Heart right ventricle (tissue), 16 donors: Measurements from ENCODE around the gene DUS4L. TPM values are rescaled to one million over a fixed set of nuclear protein-coding genes. Genes with fewer than 3 reads are reported as not detected.

Experiments used
- ATAC-seq, 8 donors: fragments of 200-7000 bp; cut with Tn5 transposase; one replicate each; pipeline ENCODE4 v1.9.1; 2020; ENCODE audit warnings: mild to moderate bottlenecking in 8 of 8, moderate library complexity in 8 of 8, moderate number of reproducible peaks in 1 of 8
- DNase-seq, 2 donors: peaks; one replicate each; pipeline ENCODE4 v3.0.0-alpha.2; 2020
- H3K27ac ChIP-seq, 10 donors: fragments of 200-600 bp; sonication (generic) in 2 of 10; one replicate each; pipeline versions ENCODE4 v1.5.0 to v1.8.0; 2020 to 2022; ENCODE audit warnings: mild to moderate bottlenecking in 3 of 10
- H3K27me3 ChIP-seq, 7 donors: fragments of 200-600 bp; one replicate each; pipeline ENCODE4 v1.8.0; 2021 to 2022; ENCODE audit warnings: mild to moderate bottlenecking in 2 of 7
- H3K36me3 ChIP-seq, 9 donors: fragments of 200-600 bp; sonication (generic) in 1 of 9; one replicate each; pipeline versions ENCODE4 v1.5.0 to v1.8.0; 2020 to 2022; ENCODE audit warnings: mild to moderate bottlenecking in 2 of 9
- H3K4me1 ChIP-seq, 9 donors: fragments of 200-600 bp; sonication (generic) in 1 of 9; one replicate each; pipeline versions ENCODE4 v1.5.0 to v1.8.0; 2020 to 2022; ENCODE audit warnings: mild to moderate bottlenecking in 4 of 9
- H3K4me3 ChIP-seq, 10 donors: fragments of 200-600 bp; sonication (generic) in 2 of 10; one replicate each; pipeline versions ENCODE4 v1.5.0 to v1.8.0; 2020 to 2022; ENCODE audit warnings: mild to moderate bottlenecking in 7 of 10, moderate library complexity in 2 of 10
- H3K9me3 ChIP-seq, 11 donors: fragments of 200-600 bp in 10 of 11; sonication (generic) in 2 of 11; one replicate each; pipeline versions ENCODE4 v1.5.0 to v1.8.0; 2013 to 2022; ENCODE audit warnings: mild to moderate bottlenecking in 2 of 11, control low read depth in 1 of 11, moderate library complexity in 1 of 11
- CTCF ChIP-seq, 9 donors: fragments of 200-600 bp; sonication (generic) in 2 of 9; IDR thresholded peaks; one replicate each; pipeline versions ENCODE4 v1.5.0 to v1.8.0; 2021 to 2022; ENCODE audit warnings: antibody characterized with exemption in 9 of 9, mild to moderate bottlenecking in 5 of 9, moderate library complexity in 1 of 9
- WGBS, 2 donors: extraction: QIAGEN DNeasy Blood & Tissue Kit; methylation state at CpG; one replicate each; pipeline ENCODE4 v1.1.7; 2013; ENCODE audit warnings: inconsistent platforms in 1 of 2; 5-methylcytosine and 5-hydroxymethylcytosine counted together
- intact Hi-C, 10 donors: fragments of 100-400 bp; cut with DNase I; formaldehyde crosslinking; loops; one replicate each; pipeline versions ENCODE4 v1.11.1 to v1.14.2; 2022
- polyA plus RNA-seq, 2 donors: library from polyadenylated mRNA; stranded (reverse); fragments of 200-250 nt; gene quantifications; one replicate each; pipeline ENCODE4 v1.2.3, GENCODE V29; 2013
- total RNA-seq, 10 donors: library from RNA; stranded (reverse); fragmentation: NEBNext Ultra II Directional in 3 of 10; extraction: Animal tissue kit (Norgen Biotek cat#: 25700) in 3 of 10; gene quantifications; one replicate each; pipeline versions ENCODE4 v1.2.1 to v1.2.4, GENCODE V29; 2021 to 2023
- donor health status: Arrhythmogenic right ventricular cardiomyopathy.
- donor health status: ischemic (EF 13 %, LVEDD 7.1; RV severe dilation, severe dysfunction).
- donor health status: healthy with polysubstance abuse.
- donor health status: DM: no; HTN: yes; CAD: no.
- donor health status: DM: no; HTN: no; CAD: no.
- donor health status: ischemic (EF 25% LVEDD 6.9; RV normal size, moderate dysfunction).
- donor health status: ischemic (EF 25% LVEDD 5.7; RV mildly dilated, moderate dysfunction).
- donor health status: healthy.
- donor health status: DM: yes; HTN: yes; CAD: no.
- donor health status: Ischemic cardiomyopathy.
- donor health status: ischemic (EF 35%, LVEDD 5.7; RV mildly dilated, moderate dysfunction).
- donor health status: nonischemic (EF 11% LVEDD 7.7; RV severe dilation, severe dysfunction).
- donor health status: DM: yes; HTN: yes; CAD: no.
- donor health status: PGD.
- donor health status: ischemic (EF 29% LVEDD 5.4; RV normal size, mild dysfunction).
- donor health status: nonischemic (EF 23%, LVEDD 6.1; RV moderate dilation, normal function).

DUS4L gene
- total and polyA plus RNA-seq, 12 donors, result 3.0 to 10.6 (median 8.9) TPM

GRCh38 chr7:107596881-107597581 is 33.3 kb downstream of the DUS4L start:
- intact Hi-C loops, result no loop called here
- Histone ChIP-seq H3K9me3 (no peaks in the 10 kb centered on the region), H3K4me3 (no peak overlapping the region), H3K27me3 (no peaks in the 10 kb centered on the region), H3K4me1 (peaks cover 0 to 47% (median 38%) of the 10 kb centered on the region in 9 donors), H3K36me3 (peaks cover 0 to 84% (median 19%) of the 10 kb centered on the region in 9 donors), H3K27ac (peak overlapping the region in 7 of 10 donors; percentile 15 to 87 (median 58))
- no peak for TF ChIP-seq CTCF (IDR thresholded peaks at IDR 0.05)
- WGBS, 2 donors, result 68 to 71% methylated on average over 5 of the region's 5 CpGs
- peak in 4 of 8 donors; percentile 43 to 71 (median 52) for ATAC-seq
- no peak for DNase-seq

GRCh38 chr7:107597582-107597916 is 33.8 kb downstream of the DUS4L start:
- Histone ChIP-seq H3K27me3 (no peaks in the 10 kb centered on the region), H3K9me3 (no peaks in the 10 kb centered on the region), H3K4me3 (no peak overlapping the region), H3K36me3 (peaks cover 0 to 86% (median 20%) of the 10 kb centered on the region in 9 donors), H3K27ac (peak overlapping the region in 4 of 10 donors; percentile 42 to 87 (median 50)), H3K4me1 (peaks cover 0 to 46% (median 35%) of the 10 kb centered on the region in 9 donors)
- DNase-seq, result no peak
- ATAC-seq, result no peak
- intact Hi-C loops, result no loop called here
- no peak for TF ChIP-seq CTCF (IDR thresholded peaks at IDR 0.05)
- 90 to 95% methylated on average over 1 of the region's 1 CpG for WGBS, 2 donors

GRCh38 chr7:107597953-107598352 is 34.2 kb downstream of the DUS4L start:
- no peak for ATAC-seq
- DNase-seq, result no peak
- Histone ChIP-seq H3K4me3 (no peak overlapping the region), H3K4me1 (peaks cover 0 to 43% (median 35%) of the 10 kb centered on the region in 9 donors), H3K27ac (no peak overlapping the region), H3K9me3 (no peaks in the 10 kb centered on the region), H3K36me3 (peaks cover 0 to 90% (median 23%) of the 10 kb centered on the region in 9 donors), H3K27me3 (no peaks in the 10 kb centered on the region)
- no peak for TF ChIP-seq CTCF (IDR thresholded peaks at IDR 0.05)
- intact Hi-C loops, result no loop called here
- 92 to 93% methylated on average over 4 of the region's 4 CpGs for WGBS, 2 donors

GRCh38 chr7:107599262-107599661 is 35.5 kb downstream of the DUS4L start:
- no peak overlapping the region for H3K27ac ChIP-seq
- no peak overlapping the region for H3K4me3 ChIP-seq
- ATAC-seq (no peak), DNase-seq (no peak)
- intact Hi-C loops, result no loop called here
- H3K4me1 ChIP-seq, result peaks cover 0 to 43% (median 28%) of the 10 kb centered on the region in 9 donors
- no peaks in the 10 kb centered on the region for H3K27me3 ChIP-seq
- peaks cover 0 to 95% (median 25%) of the 10 kb centered on the region in 9 donors for H3K36me3 ChIP-seq
- H3K9me3 ChIP-seq, result no peaks in the 10 kb centered on the region
- WGBS, 2 donors, result 97 to 98% methylated on average over 1 of the region's 1 CpG
- no peak for TF ChIP-seq CTCF (IDR thresholded peaks at IDR 0.05)
